HEK293 (cell line): ENCODE data around the gene PUM1.

Source experiments
- BCL11A ChIP-seq: fragments of 450-650 bp; formaldehyde crosslinking; IDR thresholded peaks from 2 replicates; pipeline ENCODE4 v1.5.1; 2016; ENCODE audit warnings: low read depth, missing biosample characterization, missing genetic modification characterization
- CTCF ChIP-seq: fragments of 450-650 bp; formaldehyde crosslinking; IDR thresholded peaks from 2 replicates; pipeline ENCODE4 v1.5.1; 2016; ENCODE audit warnings: missing biosample characterization, missing genetic modification characterization
- PBX3 ChIP-seq: sonication (generic); formaldehyde crosslinking; IDR thresholded peaks from 2 replicates; pipeline ENCODE4 v1.8.1; 2022; ENCODE audit warnings: mild to moderate bottlenecking, moderate library complexity, missing genetic modification reagents
- YY1 ChIP-seq: fragments of 450-650 bp; formaldehyde crosslinking; IDR thresholded peaks from 2 replicates; pipeline ENCODE4 v1.5.1; 2018; ENCODE audit warnings: missing biosample characterization, missing genetic modification characterization
- ZBTB6 ChIP-seq: fragments of 450-650 bp; formaldehyde crosslinking; IDR thresholded peaks from 2 replicates; pipeline ENCODE4 v1.5.1; 2017; ENCODE audit warnings: missing biosample characterization, missing genetic modification characterization
- ZNF114 ChIP-seq: fragments of 450-650 bp; formaldehyde crosslinking; IDR thresholded peaks from 2 replicates; pipeline ENCODE4 v1.5.0; 2017; ENCODE audit warnings: missing biosample characterization, missing genetic modification characterization
- ZNF146 ChIP-seq: fragments of 450-650 bp; formaldehyde crosslinking; IDR thresholded peaks from 2 replicates; pipeline ENCODE4 v1.5.1; 2016; ENCODE audit warnings: missing biosample characterization, missing genetic modification characterization
- ZNF549 ChIP-seq: fragments of 450-650 bp; IDR thresholded peaks from 2 replicates; pipeline ENCODE4 v1.5.1; 2018; ENCODE audit warnings: missing biosample characterization, missing genetic modification characterization, mild to moderate bottlenecking, inconsistent platforms, moderate library complexity
- ZNF610 ChIP-seq: fragments of 450-650 bp; formaldehyde crosslinking; IDR thresholded peaks from 2 replicates; pipeline ENCODE4 v1.5.1; 2016; ENCODE audit warnings: missing biosample characterization, missing genetic modification characterization, borderline replicate concordance
- ZNF704 ChIP-seq: fragments of 450-650 bp; formaldehyde crosslinking; IDR thresholded peaks from 2 replicates; pipeline ENCODE4 v1.5.1; 2016; ENCODE audit warnings: missing biosample characterization, missing genetic modification characterization

GRCh38 chr1:30998171-30998570 lies 67.3 kb downstream of the PUM1 start:
- TF ChIP-seq PBX3 (CRISPR knock-in tag), result no peak
- TF ChIP-seq ZNF549 (tag by site-specific recombination), result no peak
- no peak for TF ChIP-seq ZNF114 (tag by site-specific recombination)
- no peak for TF ChIP-seq CTCF (tag by site-specific recombination)
- no peak for TF ChIP-seq ZNF704
- TF ChIP-seq BCL11A (tag by site-specific recombination), result no peak
- no peak for TF ChIP-seq ZBTB6 (tag by site-specific recombination)
- TF ChIP-seq ZNF610 (tag by site-specific recombination), result no peak
- no peak for TF ChIP-seq YY1 (tag by site-specific recombination)
- TF ChIP-seq ZNF146 (tag by site-specific recombination), result no peak
